NCI-H1694 treated with DMSO at 0.1 percent for 48 hours (cell line): ENCODE results near the gene OARD1.
"Not testable (repeated sequence)": the region's sequence is repeated elsewhere in the genome, so short reads cannot be mapped to it uniquely, and the experiment has no call there.

Experiments used
- DNase-seq: peaks from one replicate; lab custom pipeline; 2025; lab: John Stamatoyannopoulos, UW

OARD1 gene

DNA sequence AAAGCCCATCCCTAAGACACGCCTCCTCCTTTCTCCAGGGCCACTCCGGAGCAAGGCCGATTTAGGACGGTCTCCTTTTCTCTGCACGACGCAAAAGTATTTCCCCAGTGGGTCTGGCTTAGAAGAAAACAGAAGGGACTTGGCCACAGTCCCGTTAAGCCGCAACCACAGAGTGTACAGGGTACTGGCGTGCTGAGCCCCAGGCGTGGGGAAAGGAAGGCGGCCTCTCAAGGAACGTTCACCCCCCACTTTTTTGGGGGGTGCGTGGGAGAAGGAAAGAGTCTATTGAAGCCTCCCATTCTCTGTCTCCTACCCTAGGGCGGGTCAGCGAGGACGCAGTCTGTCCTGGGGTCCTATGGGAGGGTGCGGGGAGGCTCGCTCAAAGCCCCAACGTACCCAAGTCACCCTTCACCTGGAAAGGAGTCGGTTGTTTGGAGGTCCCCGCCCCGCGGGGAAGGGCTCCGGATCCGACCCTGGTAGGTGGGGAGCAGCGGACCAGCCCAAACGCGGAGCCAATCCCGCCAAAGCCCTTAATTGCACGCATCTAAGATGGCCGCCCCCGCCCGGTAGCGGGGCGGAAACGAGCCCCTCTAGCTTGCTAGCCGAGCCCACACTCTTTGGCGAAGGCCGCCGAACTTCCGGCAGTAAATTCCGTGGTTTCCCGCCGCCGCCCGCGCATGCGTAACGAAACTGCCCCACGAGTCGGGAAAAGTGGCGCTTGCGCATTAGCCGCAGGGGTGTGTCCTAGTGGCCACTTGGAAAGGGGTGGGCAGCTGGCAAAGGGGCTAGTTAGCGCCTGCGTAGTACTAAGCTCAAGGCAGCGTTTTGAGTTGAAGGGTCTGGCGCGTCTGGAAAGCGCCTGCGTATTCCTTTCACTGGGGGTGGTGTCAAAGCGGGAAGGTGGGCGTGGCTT is at the start of gene OARD1:
Gene OARD1 (minus strand): TSS at position 434 of the 913 bp plus-strand sequence. CDS start 722 bp downstream, outside the sequence.
- DNase-seq, result peak; percentile 99

- no peak for DNase-seq
Observed at GRCh38 chr6:41120058-41120457, 47.9 kb upstream of the OARD1 start.

GRCh38 chr6:41119508-41119907 is 47.4 kb upstream of the OARD1 start:
- no peak for DNase-seq

- not testable (repeated sequence) for DNase-seq
Observed at GRCh38 chr6:41115027-41115426, 42.9 kb upstream of the OARD1 start.

- DNase-seq, result no peak
Observed at GRCh38 chr6:41111017-41111416, 38.9 kb upstream of the OARD1 start.

GRCh38 chr6:41103847-41104246 is 31.7 kb upstream of the OARD1 start:
- DNase-seq, result no peak

DNA sequence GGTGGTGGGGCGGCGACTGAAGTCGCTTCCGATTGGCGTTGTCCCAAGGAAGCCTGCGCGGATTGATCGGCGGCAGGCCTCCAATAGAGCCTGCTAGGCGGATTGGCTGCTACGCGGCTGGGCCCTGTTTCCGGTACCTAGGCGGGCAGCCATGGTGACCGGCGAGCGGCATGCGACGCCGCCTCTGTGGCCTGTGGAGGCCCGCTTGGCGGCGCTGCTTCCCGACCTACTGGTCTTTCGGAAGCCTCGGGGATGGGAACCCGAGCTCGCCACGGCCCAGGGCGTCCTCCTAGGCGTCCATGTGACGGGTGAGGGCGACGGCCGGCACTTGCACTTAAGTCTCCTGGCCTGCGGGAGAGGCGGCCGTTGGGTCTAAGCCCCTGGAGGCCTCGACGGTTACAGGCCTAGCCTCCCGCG is 28.7 kb upstream of the OARD1 start:
- DNase-seq, result no peak

DNA sequence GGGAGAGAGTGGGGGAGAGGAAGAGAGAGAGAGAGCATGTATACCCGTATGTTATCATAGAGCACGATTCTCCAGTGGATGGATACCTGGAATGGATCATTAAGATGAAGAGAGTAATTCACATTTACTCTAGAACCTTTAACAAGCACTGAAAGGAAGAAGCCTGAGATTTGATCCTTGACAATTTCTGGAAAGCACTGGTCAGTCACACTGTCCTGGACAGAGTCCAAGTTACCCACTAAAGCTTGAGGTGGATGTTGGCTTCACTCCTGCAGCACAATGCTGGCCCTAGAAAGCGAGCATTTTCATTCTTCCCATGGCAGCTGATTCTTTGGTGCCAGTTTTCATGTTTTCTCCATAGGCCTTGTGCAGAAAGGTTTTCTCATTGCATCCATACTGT is 26.2 kb upstream of the OARD1 start:
- DNase-seq, result no peak

DNA sequence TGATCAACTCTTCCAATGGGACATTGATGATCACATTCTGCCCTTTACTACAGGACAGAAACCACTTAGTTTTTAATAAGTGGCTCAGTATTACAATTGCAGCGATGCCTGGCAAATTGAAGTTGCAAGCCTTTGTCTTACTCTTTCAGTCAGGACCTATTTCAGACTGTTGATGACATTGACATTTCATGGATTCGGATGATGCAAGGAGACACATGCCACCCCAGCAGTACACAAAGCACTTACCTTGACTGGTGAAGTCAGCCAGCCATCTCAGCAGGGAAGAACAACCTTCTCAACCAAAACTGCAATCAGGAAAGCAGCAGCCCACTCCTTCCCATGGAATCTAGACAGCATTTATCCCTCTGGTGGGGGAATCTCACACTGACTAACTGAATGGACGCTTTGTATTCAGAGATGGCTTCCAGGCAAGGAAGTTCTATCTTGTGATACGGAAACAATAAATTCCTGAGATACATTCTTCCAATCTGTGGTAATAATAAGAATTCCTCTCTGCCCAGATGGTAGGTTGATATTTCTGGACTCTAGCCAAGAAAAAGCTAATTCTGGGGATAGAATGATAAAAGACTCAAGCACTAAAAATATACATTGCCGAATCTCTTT is 25.4 kb upstream of the OARD1 start:
- DNase-seq, result no peak

DNA sequence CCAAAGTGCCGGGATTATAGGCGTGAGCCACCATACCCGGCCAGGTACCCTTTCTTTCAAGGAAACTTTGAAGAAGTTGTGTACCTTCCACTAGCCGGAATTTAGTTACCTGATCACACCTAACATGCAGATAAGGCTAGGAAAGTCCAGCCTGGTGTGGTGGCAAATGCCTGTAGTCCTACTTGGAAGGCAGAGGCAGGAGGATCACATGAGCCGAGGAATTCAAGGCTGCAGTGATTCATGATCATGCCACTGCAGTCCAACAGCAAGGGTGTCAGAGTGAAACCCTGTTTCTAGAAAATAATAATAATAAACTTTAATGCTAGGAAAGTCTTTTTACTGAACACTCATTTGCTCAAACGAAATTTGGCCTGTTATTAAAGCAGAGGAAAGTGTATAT is 21.6 kb upstream of the OARD1 start:
- no peak for DNase-seq

GRCh38 chr6:41092421-41093140 is 20.4 kb upstream of the OARD1 start:
- no peak for DNase-seq

GRCh38 chr6:41090841-41091761 is 18.9 kb upstream of the OARD1 start:
- no peak for DNase-seq

DNA sequence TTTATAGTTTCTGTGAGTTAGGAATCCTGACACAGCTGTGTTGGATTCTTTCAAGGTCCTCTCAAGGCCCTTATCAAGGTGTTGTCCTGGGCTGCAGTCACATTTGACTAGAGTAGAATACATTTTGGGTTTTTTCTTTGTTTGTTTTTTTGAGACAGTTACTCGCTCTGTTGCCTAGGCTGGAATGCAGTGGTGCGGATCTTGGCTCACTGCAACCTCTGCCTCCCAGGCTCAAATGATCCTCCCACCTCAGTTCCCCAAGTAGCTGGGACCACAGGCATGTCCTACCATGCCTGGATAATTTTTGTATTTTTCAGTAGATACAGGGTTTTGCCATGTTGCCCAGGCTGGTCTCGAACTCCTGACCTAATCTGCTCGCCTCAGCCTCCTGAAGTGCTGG is 16.3 kb upstream of the OARD1 start:
- DNase-seq, result no peak

DNA sequence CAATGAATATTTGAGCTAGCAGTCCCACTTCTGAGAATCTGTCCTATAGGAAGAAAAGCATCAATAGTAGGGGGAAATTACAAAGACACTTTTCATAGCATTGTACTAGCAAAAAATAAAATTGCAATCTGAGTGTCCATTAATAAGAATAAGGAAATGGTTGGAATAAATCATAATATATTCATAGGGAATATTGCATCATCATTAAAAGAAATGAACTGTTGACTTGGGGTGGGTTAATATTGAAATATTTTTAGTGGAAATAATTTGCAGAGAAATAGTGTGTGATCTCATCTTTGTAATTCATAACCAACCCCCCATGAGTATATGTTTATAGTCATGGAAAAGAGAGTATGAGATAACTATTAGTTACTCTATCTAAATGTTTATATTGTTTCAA is 13.0 kb upstream of the OARD1 start:
- DNase-seq, result no peak

- DNase-seq, result no peak
Observed at GRCh38 chr6:41083072-41083471, 10.9 kb upstream of the OARD1 start.

- no peak for DNase-seq
Observed at GRCh38 chr6:41080621-41081020, 8.5 kb upstream of the OARD1 start.

DNA sequence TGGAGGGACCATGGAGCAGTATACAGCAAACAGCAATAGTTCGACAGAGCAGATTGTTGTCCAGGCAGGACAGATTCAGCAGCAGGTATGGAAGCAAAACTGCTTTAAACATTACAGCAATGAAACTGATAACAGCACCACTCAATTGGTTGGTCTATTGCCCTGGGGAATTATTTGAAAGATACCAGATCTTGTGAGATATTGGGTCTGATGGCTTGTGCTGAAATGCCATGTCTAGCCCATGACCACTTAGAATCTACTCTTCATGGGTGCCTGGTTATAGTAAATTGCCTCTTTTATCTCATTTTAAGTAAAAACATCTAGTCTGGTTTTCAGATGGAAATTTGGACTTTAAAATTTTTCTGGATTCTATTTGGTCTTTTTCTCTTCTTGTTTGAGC is 6.9 kb upstream of the OARD1 start:
- no peak for DNase-seq

- DNase-seq, result no peak
Observed at GRCh38 chr6:41078101-41078500, 5.9 kb upstream of the OARD1 start.

- no peak for DNase-seq
Observed at GRCh38 chr6:41077536-41077935, 5.4 kb upstream of the OARD1 start.

DNA sequence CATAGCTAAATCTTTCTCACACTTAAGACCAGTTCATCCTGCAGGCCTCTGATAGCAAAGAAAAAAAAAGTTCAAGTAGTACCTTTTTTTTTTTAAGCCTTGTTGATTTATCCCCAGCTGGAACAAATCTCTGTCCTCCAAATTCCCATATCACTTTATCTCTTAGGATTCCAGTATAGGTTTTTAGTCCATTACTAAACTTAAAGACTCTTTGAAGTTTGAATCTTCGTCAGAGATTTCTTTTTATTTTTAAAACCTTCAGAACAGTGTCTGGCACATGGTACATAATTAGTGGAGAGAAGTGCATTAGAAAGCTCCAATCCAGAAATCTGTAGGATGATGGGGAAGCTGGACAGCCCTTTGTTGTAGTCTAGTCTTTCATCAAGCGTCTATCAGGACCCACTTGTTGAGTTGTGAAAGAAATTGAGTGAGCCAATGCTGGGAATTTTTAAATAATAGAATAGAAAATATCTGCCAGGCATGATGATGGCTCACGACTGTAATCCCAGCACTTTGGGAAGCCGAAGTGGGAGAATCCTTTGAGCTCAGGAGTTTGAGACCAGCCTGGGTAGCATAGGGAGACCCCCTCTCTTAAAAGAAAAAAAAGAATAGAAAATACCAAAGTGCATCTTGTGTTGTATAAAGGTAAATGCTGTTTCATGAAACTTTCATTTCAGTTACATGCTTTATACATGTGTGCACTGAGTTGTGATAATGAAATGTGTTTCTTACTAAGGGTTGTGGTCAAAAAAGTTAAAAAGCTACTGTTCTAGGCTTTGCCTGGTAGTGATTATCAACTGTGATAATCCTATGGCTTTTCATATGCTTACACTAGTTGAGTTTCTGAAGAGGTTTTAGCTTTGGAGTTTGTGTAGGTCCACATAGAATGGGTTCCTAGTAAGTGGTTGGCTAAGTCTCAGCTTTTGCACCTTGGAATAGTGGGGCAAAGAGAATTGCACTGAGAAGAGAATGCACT is 3.8 kb upstream of the OARD1 start:
- DNase-seq, result no peak
